GM21529 (cell line): Measurements from ENCODE around the gene ZNF107.
"Not testable (repeated sequence)": the region's sequence is repeated elsewhere in the genome, so short reads cannot be mapped to it uniquely, and the experiment has no call there.

Source experiments
- ATAC-seq: cut with Tn5 transposase; IDR thresholded peaks from one replicate; pipeline ENCODE4 v1.9.1; 2021; ENCODE audit not compliant: unreplicated experiment

The ZNF107 gene

DNA sequence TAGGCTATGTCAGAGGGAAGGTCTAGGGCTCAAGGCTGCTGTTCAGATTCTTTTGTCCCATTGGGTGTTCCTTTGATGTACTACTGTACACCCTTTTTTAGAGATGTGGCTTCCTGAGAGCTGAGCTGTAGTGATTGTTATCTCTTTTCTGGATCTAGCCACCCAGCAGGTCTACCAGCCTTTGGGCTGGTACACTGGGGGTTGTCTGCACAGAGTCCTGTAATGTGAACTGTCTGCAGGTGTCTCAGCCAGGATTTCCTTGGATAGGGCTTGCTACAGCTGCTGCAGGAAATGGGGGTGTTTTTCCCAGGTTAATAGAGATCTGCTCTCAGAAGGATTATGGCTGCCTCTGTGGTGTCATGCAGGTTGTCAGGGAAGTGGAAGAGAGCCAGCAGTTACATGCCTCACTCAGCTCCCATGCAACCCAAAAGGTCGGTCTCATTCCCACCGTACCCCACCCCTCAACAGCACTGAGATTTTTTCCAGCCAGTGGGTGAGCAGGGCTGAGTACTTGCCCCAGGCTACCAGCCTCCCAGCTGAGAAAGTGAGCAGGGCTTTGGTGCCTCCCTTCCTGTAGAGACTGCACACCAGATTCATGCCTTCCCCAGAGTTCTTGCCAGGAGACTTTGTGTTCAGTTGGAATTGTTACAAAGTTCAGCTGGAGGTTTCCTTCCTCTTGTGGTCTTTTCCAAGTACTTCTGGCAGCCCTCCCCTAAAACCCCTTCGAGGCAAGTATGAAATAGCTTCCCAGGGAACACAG lies 63.3 kb downstream of the ZNF107 start:
- no peak for ATAC-seq

DNA sequence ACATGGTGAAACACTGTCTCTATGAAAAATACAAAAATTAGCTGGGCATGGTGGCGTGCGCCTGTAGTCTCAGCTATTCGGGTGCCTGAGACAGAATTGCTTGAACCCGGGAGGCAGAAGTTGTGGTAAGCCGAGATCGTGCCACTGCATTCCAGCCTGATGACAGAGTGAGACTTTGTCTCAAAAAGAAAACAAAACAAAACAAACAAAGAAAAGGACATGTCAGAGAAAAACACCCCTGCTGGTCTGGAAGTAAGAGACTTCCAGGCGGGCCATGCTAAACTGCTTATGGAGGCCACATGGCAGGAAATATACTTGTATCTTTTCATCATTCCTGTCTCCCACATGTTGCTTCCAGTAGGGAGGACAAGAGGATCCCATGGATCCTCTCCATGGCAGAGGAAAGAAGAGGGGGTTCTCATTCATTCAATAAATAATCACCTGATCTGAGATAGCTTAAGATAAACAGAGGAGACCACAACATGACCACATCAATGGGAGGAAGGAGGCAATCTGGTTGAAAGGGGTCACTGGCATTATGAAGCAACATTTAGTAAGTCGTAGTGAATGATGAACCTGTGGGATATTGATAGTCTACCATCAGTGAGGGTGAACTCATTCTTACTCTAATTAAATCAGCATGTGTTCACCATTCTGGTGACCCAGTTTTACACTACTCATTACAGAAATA lies 67.8 kb downstream of the ZNF107 start:
- ATAC-seq: no peak

DNA sequence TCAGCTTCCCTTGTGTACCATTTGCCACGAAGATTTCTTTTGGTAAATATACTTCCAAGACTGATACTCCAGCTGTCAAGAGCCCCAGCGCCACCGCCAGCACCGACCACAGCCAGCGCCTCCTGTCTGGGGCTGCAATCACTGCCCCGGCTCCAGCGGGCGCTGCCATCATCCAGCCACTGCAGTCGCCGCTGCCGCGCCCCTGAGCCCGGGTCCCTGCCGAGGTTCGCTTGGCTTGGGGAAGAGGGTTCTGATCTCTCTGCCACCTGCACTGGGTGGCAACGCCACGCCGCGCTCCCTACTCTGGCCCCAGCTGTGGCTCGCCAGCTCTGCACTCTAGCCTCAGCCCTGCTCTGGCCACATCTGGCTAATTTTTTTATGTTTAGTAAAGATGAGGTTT lies 70.6 kb downstream of the ZNF107 start:
- ATAC-seq: no peak

DNA sequence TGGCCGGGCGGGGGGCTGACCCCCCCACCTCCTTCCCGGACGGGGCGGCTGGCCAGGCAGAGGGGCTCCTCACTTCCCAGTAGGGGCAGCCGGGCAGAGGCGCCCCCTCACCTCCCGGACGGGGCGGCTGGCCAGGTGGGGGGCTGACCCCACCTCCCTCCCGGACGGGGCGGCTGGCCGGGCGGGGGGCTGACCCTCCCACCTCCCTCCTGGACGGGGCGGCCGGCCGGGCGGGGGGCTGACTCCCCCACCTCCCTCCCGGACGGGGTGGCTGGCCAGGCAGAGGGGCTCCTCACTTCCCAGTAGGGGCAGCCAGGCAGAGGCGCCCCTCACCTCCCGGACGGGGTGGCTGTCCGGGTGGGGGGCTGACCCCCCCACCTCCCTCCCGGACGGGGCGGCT lies 72.5 kb downstream of the ZNF107 start:
- ATAC-seq: not testable (repeated sequence)

DNA sequence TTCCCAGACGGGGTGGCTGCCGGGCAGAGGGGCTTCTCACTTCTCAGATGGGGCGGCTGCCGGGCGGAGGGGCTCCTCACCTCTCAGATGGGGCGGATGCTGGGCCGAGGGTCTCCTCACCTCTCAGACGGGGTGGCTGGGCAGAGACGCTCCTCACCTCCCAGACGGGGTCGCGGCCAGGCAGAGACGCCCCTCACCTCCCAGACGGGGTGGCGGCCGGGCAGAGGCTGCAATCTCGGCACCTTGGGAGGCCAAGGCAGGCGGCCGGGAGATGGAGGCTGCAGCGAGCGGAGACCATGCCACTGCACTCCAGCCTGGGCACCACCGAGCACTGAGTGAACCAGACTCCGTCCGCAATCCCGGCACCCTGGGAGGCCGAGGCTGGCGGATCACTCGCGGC lies 73.0 kb downstream of the ZNF107 start:
- not testable (repeated sequence) for ATAC-seq

DNA sequence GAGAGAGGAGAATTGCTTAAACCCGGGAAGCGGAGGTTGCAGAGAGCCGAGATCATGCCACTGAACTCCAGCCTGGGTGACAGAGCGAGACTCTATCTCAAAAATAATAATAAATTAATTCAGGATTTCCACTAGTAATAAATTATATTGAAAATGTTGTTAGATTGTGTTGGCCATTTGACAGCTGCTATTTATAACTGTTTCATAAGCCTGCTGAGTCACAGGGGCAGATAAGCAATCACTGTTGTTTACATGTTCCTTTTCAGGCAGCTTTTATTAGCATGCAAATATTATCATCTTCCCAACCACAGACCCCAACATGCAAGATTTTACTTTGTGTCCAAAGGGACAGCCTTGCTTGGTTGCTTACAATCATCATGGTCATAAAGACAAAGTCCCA lies 78.7 kb downstream of the ZNF107 start:
- ATAC-seq: no peak

DNA sequence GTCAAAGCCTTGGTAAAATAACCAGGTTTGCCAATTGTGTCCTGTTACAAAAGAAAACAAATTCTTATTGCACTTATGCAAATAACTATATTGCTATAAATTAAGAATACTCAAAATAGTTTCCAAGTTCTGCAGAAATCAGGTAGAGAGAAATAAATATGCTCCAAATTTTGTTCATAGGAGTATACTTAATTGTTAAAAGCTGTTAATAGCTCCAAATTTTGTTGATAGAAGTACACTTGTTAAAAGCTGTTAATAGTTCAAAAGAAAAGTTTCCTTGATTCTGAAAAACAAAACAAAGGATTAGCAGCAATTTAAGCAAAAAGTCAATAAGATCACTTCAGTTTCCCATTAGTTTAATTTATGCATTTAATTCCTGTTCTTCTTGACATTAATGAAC lies 81.9 kb downstream of the ZNF107 start:
- ATAC-seq: no peak

DNA sequence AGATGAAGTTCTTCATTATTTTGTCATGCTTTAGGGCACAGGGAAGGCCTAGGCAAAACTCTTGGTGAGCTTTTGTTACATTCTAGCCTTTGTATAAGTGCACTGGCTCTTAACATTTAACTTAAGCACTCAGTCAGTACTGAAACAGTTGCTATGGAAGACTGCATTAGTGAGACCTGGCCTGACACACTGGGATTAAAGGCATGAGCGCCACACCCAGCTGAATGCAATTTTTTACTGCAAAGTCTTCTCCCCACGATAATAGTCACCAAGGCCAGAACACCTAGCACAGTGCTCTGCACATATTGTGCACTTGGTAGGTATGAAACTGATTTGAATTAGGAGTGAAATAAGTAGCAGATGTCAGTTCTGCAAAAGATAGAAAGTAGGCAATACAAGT lies 87.1 kb downstream of the ZNF107 start:
- ATAC-seq: no peak

DNA sequence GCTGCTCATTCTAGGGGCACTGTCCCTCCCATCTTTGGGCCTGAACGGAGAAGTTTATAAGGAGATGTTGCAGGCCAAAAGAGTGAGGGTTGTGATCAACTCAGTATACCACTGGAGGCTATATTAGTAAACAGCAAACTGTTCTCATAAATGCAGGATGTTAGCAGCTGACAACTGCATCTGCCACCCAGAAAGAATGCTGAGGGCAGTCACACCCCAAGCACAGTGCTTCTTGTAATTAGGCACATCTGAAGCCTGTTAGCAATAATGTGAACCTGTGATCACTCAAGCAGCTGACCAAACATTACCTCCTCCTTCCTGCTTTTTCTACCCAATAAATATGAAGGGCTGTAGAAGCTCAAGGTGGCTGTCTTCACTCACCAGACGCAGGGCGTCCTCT lies 89.9 kb downstream of the ZNF107 start:
- no peak for ATAC-seq

DNA sequence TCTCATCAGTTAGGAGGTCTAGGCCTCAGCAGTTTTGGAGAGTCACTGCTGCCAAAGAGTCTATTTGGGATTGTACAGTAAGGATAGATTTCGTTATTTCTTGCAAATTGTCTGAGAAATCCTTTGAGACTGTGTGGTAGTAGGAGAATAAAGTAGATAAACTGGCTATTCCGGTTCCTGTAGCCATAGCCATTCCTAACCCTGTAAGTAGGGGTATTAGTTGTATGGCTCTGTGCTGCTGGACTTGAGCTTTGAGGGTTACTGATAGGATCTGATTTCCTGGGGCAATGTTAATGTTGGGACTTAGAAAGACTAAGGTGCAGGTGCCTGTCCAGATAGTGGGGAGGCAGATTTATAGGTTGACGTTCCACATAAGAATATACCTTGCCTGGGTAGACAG lies 92.2 kb downstream of the ZNF107 start:
- no peak for ATAC-seq
